Liver (tissue), 3 donors: Measurements from ENCODE around the gene TAF1C.

Experiments
- GABPA ChIP-seq, 2 donors: IDR thresholded peaks in 1 of 2; conservative IDR thresholded peaks in 1 of 2; 2 replicates each; pipeline ENCODE4 v1.6.1; 2016; ENCODE audit warnings: antibody characterized with exemption in 2 of 2, mild to moderate bottlenecking in 1 of 2, moderate library complexity in 1 of 2
- RAD21 ChIP-seq, 2 donors: IDR thresholded peaks; 2 replicates each; pipeline ENCODE4 v1.6.1; 2016; ENCODE audit warnings: antibody characterized with exemption in 2 of 2, mild to moderate bottlenecking in 2 of 2
- TF ChIP-seq, protein P1 (sequence below): fragments of 150-350 bp; IDR thresholded peaks from 2 replicates; pipeline ENCODE4 v1.5.1; 2017; ENCODE audit warnings: improper control_type of control experiment, low read depth, low read length; ENCODE audit not compliant: missing input control
- donor health status: healthy.
- donor health status: healthy.

DNA sequence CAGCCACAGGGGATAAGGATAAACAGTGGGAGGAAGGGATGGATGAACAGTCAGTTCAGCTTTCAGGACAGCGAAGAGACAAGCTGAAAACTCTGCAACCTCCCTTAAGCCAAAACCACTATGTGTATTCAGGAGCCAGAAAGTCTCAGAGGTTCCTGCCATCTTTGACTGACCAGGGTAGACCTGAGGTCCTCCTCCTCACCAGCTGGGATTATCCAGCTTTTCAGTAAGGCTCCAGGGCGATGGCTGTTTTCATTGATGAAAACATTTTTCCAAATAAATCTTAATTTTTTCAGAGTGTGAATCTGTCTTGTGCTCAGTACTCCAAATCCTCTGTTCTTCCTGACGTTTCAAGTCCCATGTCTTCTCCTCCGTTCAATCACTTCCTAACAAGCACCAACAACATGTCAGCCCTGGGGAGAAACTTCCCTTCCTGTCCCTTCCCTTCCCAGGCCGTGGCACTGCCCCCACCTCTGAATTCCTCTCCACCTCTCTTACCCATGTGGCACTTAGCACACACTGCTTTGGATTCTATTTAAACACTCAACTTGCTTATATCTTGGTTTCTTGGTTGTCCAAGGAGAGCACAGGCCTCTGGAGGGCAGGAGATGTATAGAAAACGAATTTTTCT, 47.1 kb downstream of the TAF1C start:
- TF ChIP-seq, protein P1, sequence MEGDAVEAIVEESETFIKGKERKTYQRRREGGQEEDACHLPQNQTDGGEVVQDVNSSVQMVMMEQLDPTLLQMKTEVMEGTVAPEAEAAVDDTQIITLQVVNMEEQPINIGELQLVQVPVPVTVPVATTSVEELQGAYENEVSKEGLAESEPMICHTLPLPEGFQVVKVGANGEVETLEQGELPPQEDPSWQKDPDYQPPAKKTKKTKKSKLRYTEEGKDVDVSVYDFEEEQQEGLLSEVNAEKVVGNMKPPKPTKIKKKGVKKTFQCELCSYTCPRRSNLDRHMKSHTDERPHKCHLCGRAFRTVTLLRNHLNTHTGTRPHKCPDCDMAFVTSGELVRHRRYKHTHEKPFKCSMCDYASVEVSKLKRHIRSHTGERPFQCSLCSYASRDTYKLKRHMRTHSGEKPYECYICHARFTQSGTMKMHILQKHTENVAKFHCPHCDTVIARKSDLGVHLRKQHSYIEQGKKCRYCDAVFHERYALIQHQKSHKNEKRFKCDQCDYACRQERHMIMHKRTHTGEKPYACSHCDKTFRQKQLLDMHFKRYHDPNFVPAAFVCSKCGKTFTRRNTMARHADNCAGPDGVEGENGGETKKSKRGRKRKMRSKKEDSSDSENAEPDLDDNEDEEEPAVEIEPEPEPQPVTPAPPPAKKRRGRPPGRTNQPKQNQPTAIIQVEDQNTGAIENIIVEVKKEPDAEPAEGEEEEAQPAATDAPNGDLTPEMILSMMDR, result no peak
- no peak for TF ChIP-seq RAD21 (IDR thresholded peaks at IDR 0.05)
- TF ChIP-seq GABPA (IDR thresholded peaks at IDR 0.05 in 1 of 2, conservative IDR thresholded peaks at IDR 0.05 in 1 of 2), result no peak
